Erythroblast (primary cell): ENCODE results near the gene FUS.

Experiments
- GATA1 ChIP-seq: IDR thresholded peaks from 2 replicates; pipeline ENCODE4 v1.6.1; 2011; ENCODE audit warnings: low read depth, mild to moderate bottlenecking, control low read depth, low read length, moderate library complexity
- POLR2A ChIP-seq: IDR thresholded peaks from 2 replicates; pipeline ENCODE4 v1.6.1; 2011; ENCODE audit warnings: mild to moderate bottlenecking, low read length

GRCh38 chr16:31182391-31182790 is 2.5 kb downstream of the FUS start:
- TF ChIP-seq POLR2A (no peak), GATA1 (no peak)
